ENCODE measurements around the gene CPVL. TPM values are rescaled to one million over a fixed set of nuclear protein-coding genes. Genes with fewer than 3 reads are reported as not detected.

The CPVL gene
- total RNA-seq, 1 donor from 2014 or later: not detected

- FAIRE-seq: no peak
- no peak for TF ChIP-seq CTCF (IDR thresholded peaks at IDR 0.05; ENCODE audit: insufficient read depth, low read length, severe bottlenecking)
- Histone ChIP-seq H3K4me3 (ENCODE audit: low read depth, low read length) (no peak overlapping the region), H3K36me3 (ENCODE audit: control insufficient read depth, insufficient read depth, low read length) (no peaks in the 10 kb centered on the region), H3K27me3 (ENCODE audit: control insufficient read depth, insufficient read depth, low read length) (no peaks in the 10 kb centered on the region)
- DNase-seq (ENCODE audit: low read depth): peak; percentile 40
Observed at GRCh38 chr7:29177963-29178600, 31.7 kb upstream of the CPVL start.

DNA sequence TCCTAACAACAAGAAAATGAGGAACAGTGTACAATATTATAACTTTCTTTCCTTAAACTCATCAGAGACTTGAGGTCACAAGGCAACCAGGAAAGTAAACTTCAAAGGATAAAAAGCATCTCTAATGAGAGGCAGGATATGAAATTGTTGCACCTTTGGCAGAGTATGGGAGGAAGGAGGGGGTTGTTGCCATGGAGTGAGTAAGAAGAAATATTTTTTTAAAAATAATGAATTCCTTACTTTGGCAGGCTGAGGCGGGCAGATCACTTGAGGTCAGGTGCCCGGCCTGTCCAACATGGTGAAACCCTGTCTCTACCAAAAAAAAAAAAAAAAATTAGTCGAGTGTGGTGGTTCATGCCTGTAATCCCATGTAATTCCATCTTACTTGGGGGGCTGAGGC is 27.1 kb upstream of the CPVL start:
- FAIRE-seq (no peak), DNase-seq (ENCODE audit: low read depth) (no peak)
- H3K4me3 ChIP-seq (ENCODE audit: low read depth, low read length): no peak overlapping the region
- peaks cover 2% of the 10 kb centered on the region for H3K27me3 ChIP-seq (ENCODE audit: control insufficient read depth, insufficient read depth, low read length)
- H3K36me3 ChIP-seq (ENCODE audit: control insufficient read depth, insufficient read depth, low read length): no peaks in the 10 kb centered on the region
- TF ChIP-seq CTCF (IDR thresholded peaks at IDR 0.05; ENCODE audit: insufficient read depth, low read length, severe bottlenecking): no peak

DNA sequence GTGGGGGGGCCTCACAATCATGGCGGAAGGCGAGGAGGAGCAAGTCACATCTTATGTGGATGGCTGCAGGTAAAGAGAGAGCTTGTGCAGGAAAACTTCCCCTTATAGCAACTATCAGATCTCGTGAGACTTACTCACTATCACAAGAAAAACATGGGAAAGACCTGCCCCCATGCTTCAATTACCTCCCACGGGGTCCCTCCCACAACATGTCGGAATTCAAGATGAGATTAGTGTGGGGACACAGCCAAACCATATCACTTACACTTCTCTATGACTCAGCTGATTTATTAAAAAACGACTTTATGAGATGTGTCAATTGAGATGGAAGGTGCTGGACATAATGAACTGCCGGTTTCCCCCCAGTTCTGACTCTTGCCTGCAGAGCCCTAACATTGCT is 24.4 kb upstream of the CPVL start:
- no peak for TF ChIP-seq CTCF (IDR thresholded peaks at IDR 0.05; ENCODE audit: insufficient read depth, low read length, severe bottlenecking)
- H3K4me3 ChIP-seq (ENCODE audit: low read depth, low read length): no peak overlapping the region
- peaks cover 2% of the 10 kb centered on the region for H3K27me3 ChIP-seq (ENCODE audit: control insufficient read depth, insufficient read depth, low read length)
- FAIRE-seq (no peak), DNase-seq (ENCODE audit: low read depth) (no peak)
- no peaks in the 10 kb centered on the region for H3K36me3 ChIP-seq (ENCODE audit: control insufficient read depth, insufficient read depth, low read length)

GRCh38 chr7:29167721-29168120 is 21.4 kb upstream of the CPVL start:
- FAIRE-seq (no peak), DNase-seq (ENCODE audit: low read depth) (no peak)
- Histone ChIP-seq H3K4me3 (ENCODE audit: low read depth, low read length) (no peak overlapping the region), H3K27me3 (ENCODE audit: control insufficient read depth, insufficient read depth, low read length) (peaks cover 2% of the 10 kb centered on the region), H3K36me3 (ENCODE audit: control insufficient read depth, insufficient read depth, low read length) (no peaks in the 10 kb centered on the region)
- no peak for TF ChIP-seq CTCF (IDR thresholded peaks at IDR 0.05; ENCODE audit: insufficient read depth, low read length, severe bottlenecking)

DNA sequence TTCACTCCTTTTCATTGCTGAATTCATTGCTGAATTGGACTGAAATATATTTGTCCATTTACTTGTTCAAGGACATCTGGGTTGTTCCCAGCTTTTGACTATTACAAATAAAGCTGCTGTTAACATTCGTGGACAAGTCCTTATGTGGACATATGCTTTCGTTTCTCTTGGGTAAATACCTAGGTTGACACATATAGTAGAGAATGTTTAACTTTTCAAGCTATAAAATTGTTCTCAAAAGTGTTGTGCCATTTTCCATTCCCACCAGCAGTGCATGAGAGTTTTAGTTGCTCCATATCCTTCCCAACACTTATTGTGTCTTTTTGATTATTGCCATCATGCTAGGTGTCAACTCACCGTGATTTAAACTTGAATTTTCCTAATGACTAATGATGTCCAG is 17.5 kb upstream of the CPVL start:
- Histone ChIP-seq H3K4me3 (ENCODE audit: low read depth, low read length) (no peak overlapping the region), H3K36me3 (ENCODE audit: control insufficient read depth, insufficient read depth, low read length) (no peaks in the 10 kb centered on the region), H3K27me3 (ENCODE audit: control insufficient read depth, insufficient read depth, low read length) (peaks cover 3% of the 10 kb centered on the region)
- TF ChIP-seq CTCF (IDR thresholded peaks at IDR 0.05; ENCODE audit: insufficient read depth, low read length, severe bottlenecking): no peak
- no peak for FAIRE-seq
- no peak for DNase-seq (ENCODE audit: low read depth)

DNA sequence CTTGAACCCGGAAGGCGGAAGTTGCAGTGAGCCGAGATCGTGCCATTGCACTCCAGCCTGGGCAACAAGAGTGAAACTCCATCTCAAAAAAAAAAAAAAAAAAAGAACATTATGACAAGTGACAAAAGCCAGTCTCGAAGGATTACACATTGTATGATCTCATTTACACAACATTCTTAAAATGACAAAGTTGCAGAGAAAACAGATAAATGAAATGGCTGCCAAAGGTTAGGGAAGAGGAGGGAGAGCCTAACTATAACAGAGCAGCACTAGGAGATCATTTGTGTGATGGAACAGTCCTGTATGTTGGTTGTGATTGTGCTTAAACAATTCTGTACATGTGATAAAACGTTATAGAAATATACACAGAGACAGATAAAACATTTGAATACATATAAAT is 16.2 kb upstream of the CPVL start:
- Histone ChIP-seq H3K4me3 (ENCODE audit: low read depth, low read length) (no peak overlapping the region), H3K36me3 (ENCODE audit: control insufficient read depth, insufficient read depth, low read length) (no peaks in the 10 kb centered on the region), H3K27me3 (ENCODE audit: control insufficient read depth, insufficient read depth, low read length) (peaks cover 3% of the 10 kb centered on the region)
- FAIRE-seq (no peak), DNase-seq (ENCODE audit: low read depth) (no peak)
- TF ChIP-seq CTCF (IDR thresholded peaks at IDR 0.05; ENCODE audit: insufficient read depth, low read length, severe bottlenecking): no peak

Measured in bronchial epithelial cell (primary cell).